Activated CD4-positive, alpha-beta T cell treated with anti-CD3 and anti-CD28 coated beads, Interleukin-2, amount 10 ng/mL, durations not matched to agents 24 days and 14 days (primary cell): Measurements from ENCODE around the gene DLX1. TPM values are rescaled to one million over a fixed set of nuclear protein-coding genes. Genes with fewer than 3 reads are reported as not detected.

Experiments used
- DNase-seq: peaks from one replicate; pipeline ENCODE4 v3.0.0; 2022
- H3K27ac Mint-ChIP-seq: one replicate; pipeline ENCODE4 v1.8.0; 2022; ENCODE audit warnings: mild to moderate bottlenecking, mixed read lengths
- H3K27me3 Mint-ChIP-seq: one replicate; pipeline ENCODE4 v1.8.0; 2022; ENCODE audit warnings: mixed read lengths
- H3K36me3 Mint-ChIP-seq: one replicate; pipeline ENCODE4 v1.8.0; 2022; ENCODE audit warnings: low read depth, mild to moderate bottlenecking, mixed read lengths
- H3K4me1 Mint-ChIP-seq: one replicate; pipeline ENCODE4 v1.8.0; 2021; ENCODE audit warnings: mixed read lengths
- H3K4me3 Mint-ChIP-seq: one replicate; pipeline ENCODE4 v1.8.0; 2022; ENCODE audit warnings: mild to moderate bottlenecking, moderate library complexity, mixed read lengths
- H3K9me3 Mint-ChIP-seq: one replicate; pipeline ENCODE4 v1.8.0; 2021; ENCODE audit warnings: mixed read lengths
- intact Hi-C: fragments of 100-400 bp; cut with micrococcal nuclease; formaldehyde crosslinking; loops from one replicate; pipeline ENCODE4 v1.15.1; 2023
- total RNA-seq: library from RNA; stranded (reverse); gene quantifications from 2 replicates; pipeline ENCODE4 v1.2.3, GENCODE V29; 2022

Gene DLX1
- total RNA-seq = not detected in 2 replicates

DNA sequence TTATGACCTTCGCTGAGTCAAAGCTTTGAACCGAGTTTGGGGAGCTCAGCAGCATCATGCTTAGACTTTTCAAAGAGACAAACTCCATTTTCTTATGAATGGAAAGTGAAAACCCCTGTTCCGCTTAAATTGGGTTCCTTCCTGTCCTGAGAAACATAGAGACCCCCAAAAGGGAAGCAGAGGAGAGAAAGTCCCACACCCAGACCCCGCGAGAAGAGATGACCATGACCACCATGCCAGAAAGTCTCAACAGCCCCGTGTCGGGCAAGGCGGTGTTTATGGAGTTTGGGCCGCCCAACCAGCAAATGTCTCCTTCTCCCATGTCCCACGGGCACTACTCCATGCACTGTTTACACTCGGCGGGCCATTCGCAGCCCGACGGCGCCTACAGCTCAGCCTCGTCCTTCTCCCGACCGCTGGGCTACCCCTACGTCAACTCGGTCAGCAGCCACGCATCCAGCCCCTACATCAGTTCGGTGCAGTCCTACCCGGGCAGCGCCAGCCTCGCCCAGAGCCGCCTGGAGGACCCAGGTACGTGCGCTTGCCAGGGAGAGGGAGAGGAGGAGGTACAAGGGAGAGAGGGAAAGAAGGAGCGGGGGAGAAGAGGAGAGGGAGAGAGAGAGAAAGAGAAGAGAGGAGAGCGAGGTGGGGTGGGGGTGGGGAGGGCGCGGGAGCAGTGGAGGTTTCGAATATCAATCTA is at the start of gene DLX1:
Gene DLX1 (plus strand): TSS at position 48 of the 700 bp plus-strand sequence. CDS start 171 bp downstream, at position 219.
- DNase-seq = peak; percentile 67
- Mint-ChIP-seq H3K4me1 (peaks cover 31% of the 10 kb centered on the region), H3K27ac (peak within 1 kb of the TSS; percentile 81)

DNA sequence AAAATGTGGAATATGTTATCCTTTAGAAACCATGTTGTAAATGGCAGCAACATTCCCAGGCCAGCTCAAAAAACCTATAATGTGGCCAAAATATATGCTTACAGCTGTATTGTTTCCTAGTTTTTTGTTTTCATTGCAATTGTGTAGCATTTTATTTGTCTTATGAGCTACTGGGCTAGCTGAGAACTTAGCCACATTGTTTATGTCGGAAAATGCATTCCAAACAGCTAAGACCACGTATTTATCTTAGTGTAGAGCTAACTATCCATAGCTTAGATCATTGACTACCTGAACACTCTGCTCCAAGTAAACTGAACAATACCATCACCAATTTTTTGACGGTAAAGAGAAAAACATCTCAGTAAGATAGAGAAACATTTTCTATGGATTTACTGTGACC is 47.2 kb upstream of the DLX1 start:
- no peak overlapping the region for H3K4me3 Mint-ChIP-seq
- H3K27ac Mint-ChIP-seq = no peak overlapping the region
- intact Hi-C loops = no loop called here
- no peaks in the 10 kb centered on the region for H3K4me1 Mint-ChIP-seq
- H3K27me3 Mint-ChIP-seq = no peaks in the 10 kb centered on the region
- no peaks in the 10 kb centered on the region for H3K36me3 Mint-ChIP-seq
- no peak for DNase-seq
- no peaks in the 10 kb centered on the region for H3K9me3 Mint-ChIP-seq

More for the DNA sequence above, at the start of gene DLX1:
- intact Hi-C loops = loop anchor here (1.0 to 2.0 kb wide), 2 partner anchors 17 to 1267 kb away; partner anchors contain the start of gene DLX2
- Mint-ChIP-seq H3K9me3 (peaks cover 19% of the 10 kb centered on the region), H3K27me3 (peaks cover 90% of the 10 kb centered on the region), H3K36me3 (peaks cover 14% of the 10 kb centered on the region), H3K4me3 (peak within 1 kb of the TSS; percentile 78)

- intact Hi-C loops = no loop called here
- no peak overlapping the region for H3K27ac Mint-ChIP-seq
- H3K9me3 Mint-ChIP-seq = no peaks in the 10 kb centered on the region
- no peaks in the 10 kb centered on the region for H3K27me3 Mint-ChIP-seq
- no peaks in the 10 kb centered on the region for H3K36me3 Mint-ChIP-seq
- no peak overlapping the region for H3K4me3 Mint-ChIP-seq
- H3K4me1 Mint-ChIP-seq = no peaks in the 10 kb centered on the region
- DNase-seq = no peak
These were observed 46.7 kb upstream of the DLX1 start for GRCh38 chr2:172038604-172039003.

GRCh38 chr2:172039011-172039704 is 46.1 kb upstream of the DLX1 start:
- Mint-ChIP-seq H3K9me3 (no peaks in the 10 kb centered on the region), H3K27ac (no peak overlapping the region), H3K27me3 (no peaks in the 10 kb centered on the region), H3K36me3 (no peaks in the 10 kb centered on the region), H3K4me1 (no peaks in the 10 kb centered on the region), H3K4me3 (no peak overlapping the region)
- intact Hi-C loops = no loop called here
- no peak for DNase-seq

DNA sequence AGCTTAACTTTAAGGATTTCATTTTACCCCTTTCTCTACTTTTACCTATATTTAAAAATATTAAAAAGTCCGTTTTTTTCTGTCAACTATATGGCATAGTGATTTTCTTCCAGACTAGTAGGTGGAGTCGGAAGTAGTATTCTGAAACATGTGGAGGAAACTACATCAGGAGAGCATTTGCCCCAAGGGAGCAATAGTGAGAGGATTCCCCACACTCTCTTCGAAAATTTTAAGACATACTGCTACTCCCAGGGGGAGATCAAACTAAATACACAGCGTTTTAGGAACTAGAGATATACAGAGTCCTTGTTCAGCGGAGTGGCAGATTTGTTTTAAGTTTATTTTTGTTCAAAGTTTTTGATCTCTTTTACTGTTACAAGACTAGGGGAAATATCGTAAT is 45.0 kb upstream of the DLX1 start:
- intact Hi-C loops = no loop called here
- Mint-ChIP-seq H3K4me1 (no peaks in the 10 kb centered on the region), H3K9me3 (no peaks in the 10 kb centered on the region), H3K27ac (no peak overlapping the region), H3K4me3 (no peak overlapping the region), H3K27me3 (no peaks in the 10 kb centered on the region), H3K36me3 (no peaks in the 10 kb centered on the region)
- no peak for DNase-seq

GRCh38 chr2:172046080-172046678 is 39.1 kb upstream of the DLX1 start:
- Mint-ChIP-seq H3K27ac (no peak overlapping the region), H3K36me3 (no peaks in the 10 kb centered on the region), H3K9me3 (no peaks in the 10 kb centered on the region), H3K27me3 (peaks cover 5% of the 10 kb centered on the region), H3K4me1 (peaks cover 3% of the 10 kb centered on the region), H3K4me3 (no peak overlapping the region)
- DNase-seq = no peak
- intact Hi-C loops = no loop called here

DNA sequence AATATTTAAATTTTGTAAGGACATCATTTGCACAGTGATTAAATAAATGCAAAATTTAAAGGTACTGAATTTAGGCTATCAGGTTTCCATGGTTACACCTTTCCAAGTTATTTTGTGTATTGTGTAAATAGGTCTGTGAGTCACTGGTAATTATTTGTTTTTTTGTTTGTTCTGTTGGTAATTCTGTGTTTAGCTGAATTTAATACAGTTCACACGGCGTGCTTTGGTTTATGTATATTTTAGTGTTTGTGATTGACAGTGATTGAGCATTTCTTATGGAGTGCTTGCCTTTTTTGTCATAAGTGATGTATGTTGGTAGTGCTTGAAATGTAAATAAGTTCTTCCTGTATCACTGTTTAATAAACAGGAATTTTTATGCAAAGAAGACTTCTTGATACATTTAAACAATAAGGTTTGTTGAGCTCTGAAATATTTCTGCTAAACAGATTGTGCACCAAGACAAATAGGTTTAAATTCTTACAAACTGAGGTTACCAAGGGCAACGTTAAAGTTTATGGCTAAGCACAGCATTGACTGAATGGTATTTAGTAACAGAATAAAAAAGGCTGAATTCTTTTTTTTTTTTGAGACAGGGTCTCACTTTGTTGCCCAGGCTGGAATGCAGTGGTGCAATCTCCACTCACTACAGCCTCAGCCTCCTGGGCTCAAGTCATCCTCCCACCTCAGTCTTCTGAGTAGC is 38.3 kb upstream of the DLX1 start:
- Mint-ChIP-seq H3K27ac (no peak overlapping the region), H3K36me3 (no peaks in the 10 kb centered on the region), H3K4me1 (peaks cover 3% of the 10 kb centered on the region), H3K4me3 (no peak overlapping the region), H3K27me3 (peaks cover 5% of the 10 kb centered on the region), H3K9me3 (no peaks in the 10 kb centered on the region)
- DNase-seq = no peak
- intact Hi-C loops = no loop called here

DNA sequence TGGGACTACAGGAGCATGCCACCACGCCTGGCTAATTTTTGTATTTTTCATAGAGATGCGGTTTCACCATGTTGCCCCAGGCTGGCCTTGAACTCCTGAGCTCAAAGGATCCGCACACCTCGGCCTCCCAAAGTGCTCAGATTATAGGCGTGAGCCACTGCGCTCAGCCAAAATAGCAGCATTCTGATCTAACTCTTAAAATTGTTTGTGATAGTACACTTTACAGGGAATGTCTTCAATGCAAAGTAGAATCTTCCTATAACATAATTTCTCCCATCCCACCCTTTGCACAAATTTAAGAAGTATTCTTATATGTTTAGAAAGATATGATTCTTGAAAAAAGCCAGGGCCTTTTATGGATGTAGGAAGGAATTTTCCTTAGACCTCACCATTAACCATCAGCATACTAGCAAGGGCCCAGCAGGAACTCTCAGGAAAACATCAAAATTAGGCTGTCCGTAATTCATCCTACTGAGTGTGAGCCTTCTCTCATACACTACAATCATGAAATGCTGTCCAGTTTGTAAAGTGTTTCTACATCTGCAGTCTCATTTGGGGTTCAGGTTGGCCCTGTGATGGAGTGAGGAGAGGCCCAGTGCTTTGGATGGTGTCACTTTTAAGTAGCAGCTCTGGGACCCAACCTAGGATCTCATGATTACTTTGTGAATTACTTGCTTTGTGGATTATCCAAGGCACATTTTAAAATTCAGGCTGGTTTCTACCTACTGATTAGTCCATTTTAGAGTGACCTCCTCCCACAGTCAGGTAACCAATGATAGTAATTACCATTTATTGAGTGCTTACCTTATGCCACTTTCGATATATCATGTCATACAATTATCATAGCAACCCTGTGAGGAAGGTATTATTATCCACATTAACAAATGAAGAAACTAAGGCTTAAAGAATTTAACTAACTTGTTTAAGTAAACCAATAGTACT is 37.5 kb upstream of the DLX1 start:
- peaks cover 5% of the 10 kb centered on the region for H3K27me3 Mint-ChIP-seq
- H3K36me3 Mint-ChIP-seq = no peaks in the 10 kb centered on the region
- H3K4me3 Mint-ChIP-seq = no peak overlapping the region
- intact Hi-C loops = no loop called here
- H3K27ac Mint-ChIP-seq = no peak overlapping the region
- DNase-seq = no peak
- no peaks in the 10 kb centered on the region for H3K9me3 Mint-ChIP-seq
- peaks cover 3% of the 10 kb centered on the region for H3K4me1 Mint-ChIP-seq

- H3K27me3 Mint-ChIP-seq = peaks cover 5% of the 10 kb centered on the region
- no peak for DNase-seq
- H3K27ac Mint-ChIP-seq = no peak overlapping the region
- H3K4me1 Mint-ChIP-seq = peaks cover 3% of the 10 kb centered on the region
- no peaks in the 10 kb centered on the region for H3K9me3 Mint-ChIP-seq
- intact Hi-C loops = no loop called here
- H3K36me3 Mint-ChIP-seq = no peaks in the 10 kb centered on the region
- H3K4me3 Mint-ChIP-seq = no peak overlapping the region
These were observed 36.5 kb upstream of the DLX1 start for GRCh38 chr2:172048508-172049503.

- DNase-seq = no peak
- no peaks in the 10 kb centered on the region for H3K9me3 Mint-ChIP-seq
- intact Hi-C loops = no loop called here
- H3K27me3 Mint-ChIP-seq = peaks cover 5% of the 10 kb centered on the region
- H3K4me1 Mint-ChIP-seq = peaks cover 3% of the 10 kb centered on the region
- no peak overlapping the region for H3K27ac Mint-ChIP-seq
- no peak overlapping the region for H3K4me3 Mint-ChIP-seq
- no peaks in the 10 kb centered on the region for H3K36me3 Mint-ChIP-seq
These were observed 35.7 kb upstream of the DLX1 start for GRCh38 chr2:172049567-172050120.

- Mint-ChIP-seq H3K4me1 (peaks cover 3% of the 10 kb centered on the region), H3K27ac (no peak overlapping the region), H3K4me3 (no peak overlapping the region), H3K36me3 (no peaks in the 10 kb centered on the region), H3K9me3 (no peaks in the 10 kb centered on the region), H3K27me3 (peaks cover 5% of the 10 kb centered on the region)
- no peak for DNase-seq
- intact Hi-C loops = no loop called here
These were observed 34.7 kb upstream of the DLX1 start for GRCh38 chr2:172050479-172051125.
